PC-3 (cell line): ENCODE data around the gene ACADS.

ENCODE experiments used
- EZH2 ChIP-seq: fragments of 300-600 bp; sonication (generic); IDR thresholded peaks from one replicate; pipeline ENCODE4 v1.6.1; 2017; ENCODE audit warnings: antibody characterized with exemption, mild to moderate bottlenecking, low read length; ENCODE audit not compliant: unreplicated experiment
- TF ChIP-seq, protein P1 (sequence below): fragments of 300-600 bp; sonication (generic); conservative IDR thresholded peaks from 2 replicates; pipeline ENCODE4 v1.5.1; 2017; ENCODE audit warnings: antibody characterized with exemption, low read depth, mild to moderate bottlenecking, low read length

- TF ChIP-seq, protein P1, sequence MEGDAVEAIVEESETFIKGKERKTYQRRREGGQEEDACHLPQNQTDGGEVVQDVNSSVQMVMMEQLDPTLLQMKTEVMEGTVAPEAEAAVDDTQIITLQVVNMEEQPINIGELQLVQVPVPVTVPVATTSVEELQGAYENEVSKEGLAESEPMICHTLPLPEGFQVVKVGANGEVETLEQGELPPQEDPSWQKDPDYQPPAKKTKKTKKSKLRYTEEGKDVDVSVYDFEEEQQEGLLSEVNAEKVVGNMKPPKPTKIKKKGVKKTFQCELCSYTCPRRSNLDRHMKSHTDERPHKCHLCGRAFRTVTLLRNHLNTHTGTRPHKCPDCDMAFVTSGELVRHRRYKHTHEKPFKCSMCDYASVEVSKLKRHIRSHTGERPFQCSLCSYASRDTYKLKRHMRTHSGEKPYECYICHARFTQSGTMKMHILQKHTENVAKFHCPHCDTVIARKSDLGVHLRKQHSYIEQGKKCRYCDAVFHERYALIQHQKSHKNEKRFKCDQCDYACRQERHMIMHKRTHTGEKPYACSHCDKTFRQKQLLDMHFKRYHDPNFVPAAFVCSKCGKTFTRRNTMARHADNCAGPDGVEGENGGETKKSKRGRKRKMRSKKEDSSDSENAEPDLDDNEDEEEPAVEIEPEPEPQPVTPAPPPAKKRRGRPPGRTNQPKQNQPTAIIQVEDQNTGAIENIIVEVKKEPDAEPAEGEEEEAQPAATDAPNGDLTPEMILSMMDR, result no peak
- no peak for TF ChIP-seq EZH2
Measured at GRCh38 chr12:120680165-120680738, 45.4 kb upstream of the ACADS start.
